MCF 10A (cell line): Measurements from ENCODE around the gene STS. TPM values are rescaled to one million over a fixed set of nuclear protein-coding genes. Genes with fewer than 3 reads are reported as not detected.

Experiments used
- Bru-seq: library from RNA; stranded (reverse); fragments of 400-500 nt; gene quantifications from one replicate; lab custom pipeline; 2021; lab: Mats Ljungman, UMichigan
- BruChase-seq, 2 experiments: library from RNA; stranded (reverse); fragments of 400-500 nt; gene quantifications; one replicate each; lab custom pipeline; 2021; lab: Mats Ljungman, UMichigan
- BruUV-seq: library from RNA; stranded (reverse); fragments of 400-500 nt; replicated peaks from 2 replicates; lab custom pipeline; 2021; lab: Mats Ljungman, UMichigan
- CTCF ChIA-PET: fragments of 300-600 bp; sonication (Branson Sonifier 250); formaldehyde crosslinking; extraction: SDS; loops from one replicate; lab custom pipeline; 2021; ENCODE audit warnings: antibody characterized with exemption, inconsistent platforms; lab: Yijun Ruan, JAX
- POLR2A ChIA-PET: fragments of 300-600, 350-650 bp; sonication (Branson Sonifier 250); formaldehyde crosslinking; extraction: SDS; loops from one replicate; lab custom pipeline; 2020; ENCODE audit warnings: antibody characterized with exemption, inconsistent platforms; lab: Yijun Ruan, JAX
- DNase-seq: peaks from one replicate; pipeline ENCODE4 v3.0.0-alpha.2; 2018; ENCODE audit not compliant: unreplicated experiment
- H3K27ac Mint-ChIP-seq: one replicate; pipeline ENCODE4 v1.8.0; 2022; ENCODE audit warnings: mild to moderate bottlenecking, low read depth, mixed read lengths; ENCODE audit not compliant: unreplicated experiment
- H3K27me3 Mint-ChIP-seq: one replicate; pipeline ENCODE4 v1.8.0; 2022; ENCODE audit warnings: mixed read lengths; ENCODE audit not compliant: insufficient read depth, unreplicated experiment
- H3K36me3 Mint-ChIP-seq: one replicate; pipeline ENCODE4 v1.8.0; 2022; ENCODE audit warnings: mild to moderate bottlenecking, moderate library complexity, mixed read lengths; ENCODE audit not compliant: insufficient read depth, unreplicated experiment
- H3K4me1 Mint-ChIP-seq: one replicate; pipeline ENCODE4 v1.8.0; 2022; ENCODE audit warnings: mixed read lengths; ENCODE audit not compliant: insufficient read depth, unreplicated experiment
- H3K4me3 Mint-ChIP-seq: one replicate; pipeline ENCODE4 v1.8.0; 2022; ENCODE audit warnings: mild to moderate bottlenecking, moderate library complexity, mixed read lengths; ENCODE audit not compliant: unreplicated experiment
- H3K9me3 Mint-ChIP-seq: one replicate; pipeline ENCODE4 v1.8.0; 2022; ENCODE audit warnings: mixed read lengths; ENCODE audit not compliant: unreplicated experiment
- intact Hi-C: fragments of 100-400 bp; cut with micrococcal nuclease; formaldehyde crosslinking; loops from 2 replicates; pipeline ENCODE4 v1.14.1; 2022
- long read RNA-seq: library from polyadenylated mRNA; stranded (forward); transcript quantifications from one replicate; pipeline ENCODE4 v2.0.0, GENCODE V29; 2022
- total RNA-seq: library from RNA; stranded (reverse); gene quantifications from 2 replicates; pipeline ENCODE4 v1.2.3, GENCODE V29; 2022
- TF ChIP-seq, protein P1 (sequence below): fragments of 200-600 bp; IDR thresholded peaks from one replicate; pipeline ENCODE4 v1.8.0; 2022; ENCODE audit warnings: antibody characterized with exemption, mild to moderate bottlenecking; ENCODE audit not compliant: unreplicated experiment

STS gene
- total RNA-seq (2.4 and 2.8 TPM in 2 replicates), Bru-seq, nascent RNA (percentile 35 among the genes with signal in this experiment), BruChase-seq, experiment 1, labeled RNA remaining after a 6-hour chase (percentile 39 among the genes with signal in this experiment), BruChase-seq, experiment 2, labeled RNA remaining after a 2-hour chase (percentile 33 among the genes with signal in this experiment)
- long read RNA-seq, partial matches to known transcripts = 1 of 7 reads
- long read RNA-seq, other reads (novel, unspliced or antisense) = 6 of 7 reads

- ChIA-PET CTCF (interaction anchor here (0.5 to 8.3 kb wide), 4 partner anchors 13 to 29 kb away, joined by 3 to 49 read pairs (median 4); no protein-coding TSS in a partner anchor), POLR2A (interaction anchor here (0.8 to 1.7 kb wide), 7 partner anchors 10 to 780 kb away, joined by 3 to 6 read pairs (median 4); no protein-coding TSS in a partner anchor)
- Mint-ChIP-seq H3K27ac (no peak within 1 kb of the TSS), H3K36me3 (peaks cover 12% of the 10 kb centered on the region), H3K4me1 (peaks cover 13% of the 10 kb centered on the region), H3K4me3 (peak within 1 kb of the TSS; percentile 85), H3K9me3 (no peaks in the 10 kb centered on the region), H3K27me3 (no peaks in the 10 kb centered on the region)
- intact Hi-C loops = loop anchor here (5.0 kb wide), 2 partner anchors 300 to 780 kb away; partner anchors contain the start of gene PNPLA4
- DNase-seq = no peak
- no TSS peak for BruUV-seq
- TF ChIP-seq, protein P1, sequence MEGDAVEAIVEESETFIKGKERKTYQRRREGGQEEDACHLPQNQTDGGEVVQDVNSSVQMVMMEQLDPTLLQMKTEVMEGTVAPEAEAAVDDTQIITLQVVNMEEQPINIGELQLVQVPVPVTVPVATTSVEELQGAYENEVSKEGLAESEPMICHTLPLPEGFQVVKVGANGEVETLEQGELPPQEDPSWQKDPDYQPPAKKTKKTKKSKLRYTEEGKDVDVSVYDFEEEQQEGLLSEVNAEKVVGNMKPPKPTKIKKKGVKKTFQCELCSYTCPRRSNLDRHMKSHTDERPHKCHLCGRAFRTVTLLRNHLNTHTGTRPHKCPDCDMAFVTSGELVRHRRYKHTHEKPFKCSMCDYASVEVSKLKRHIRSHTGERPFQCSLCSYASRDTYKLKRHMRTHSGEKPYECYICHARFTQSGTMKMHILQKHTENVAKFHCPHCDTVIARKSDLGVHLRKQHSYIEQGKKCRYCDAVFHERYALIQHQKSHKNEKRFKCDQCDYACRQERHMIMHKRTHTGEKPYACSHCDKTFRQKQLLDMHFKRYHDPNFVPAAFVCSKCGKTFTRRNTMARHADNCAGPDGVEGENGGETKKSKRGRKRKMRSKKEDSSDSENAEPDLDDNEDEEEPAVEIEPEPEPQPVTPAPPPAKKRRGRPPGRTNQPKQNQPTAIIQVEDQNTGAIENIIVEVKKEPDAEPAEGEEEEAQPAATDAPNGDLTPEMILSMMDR = no peak
Measured at GRCh38 chrX:7147413-7147977, at the start of gene STS. Gene STS, plus strand, starts transcription at chrX:7147712. Its CDS starts 105,488 bp downstream, at chrX:7253200.

GRCh38 chrX:7100022-7100421 is 47.5 kb upstream of the STS start:
- ChIA-PET POLR2A (no interaction called here), CTCF (no interaction called here)
- Mint-ChIP-seq H3K27ac (no peak overlapping the region), H3K27me3 (no peaks in the 10 kb centered on the region), H3K4me3 (no peak overlapping the region), H3K4me1 (no peaks in the 10 kb centered on the region), H3K36me3 (peaks cover 36% of the 10 kb centered on the region), H3K9me3 (peaks cover 14% of the 10 kb centered on the region)
- TF ChIP-seq, protein P1 = no peak
- intact Hi-C loops = no loop called here
- no peak for DNase-seq
- no TSS peak for BruUV-seq

DNA sequence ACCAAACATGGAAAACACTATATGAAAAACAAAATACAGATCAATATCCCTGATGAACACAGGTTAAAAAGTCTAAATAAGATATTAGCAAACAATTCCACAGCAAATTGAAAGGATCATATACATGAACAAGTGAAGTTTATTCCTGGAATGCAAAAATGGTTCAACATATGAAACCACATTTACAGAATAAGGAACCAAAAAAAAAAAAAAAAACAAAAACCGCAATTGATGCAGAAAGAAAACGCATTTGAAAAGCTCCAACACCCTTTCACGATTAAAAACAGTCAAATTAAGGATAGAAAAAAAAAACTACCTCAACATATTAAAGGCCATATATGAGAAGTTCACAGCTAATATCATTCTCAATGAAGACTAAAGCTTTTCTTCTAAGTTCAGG is 45.4 kb upstream of the STS start:
- H3K27ac Mint-ChIP-seq = no peak overlapping the region
- TF ChIP-seq, protein P1 = no peak
- H3K36me3 Mint-ChIP-seq = peaks cover 31% of the 10 kb centered on the region
- no peak overlapping the region for H3K4me3 Mint-ChIP-seq
- BruUV-seq = no TSS peak
- H3K9me3 Mint-ChIP-seq = peaks cover 14% of the 10 kb centered on the region
- POLR2A ChIA-PET = interaction anchor here (0.6 kb wide), 1 partner anchor 15 kb away, joined by 3 read pairs; no protein-coding TSS in a partner anchor
- intact Hi-C loops = no loop called here
- CTCF ChIA-PET = interaction anchor here (0.6 kb wide), 1 partner anchor 824 kb away, joined by 3 read pairs; no protein-coding TSS in a partner anchor
- no peaks in the 10 kb centered on the region for H3K27me3 Mint-ChIP-seq
- H3K4me1 Mint-ChIP-seq = no peaks in the 10 kb centered on the region
- no peak for DNase-seq

DNA sequence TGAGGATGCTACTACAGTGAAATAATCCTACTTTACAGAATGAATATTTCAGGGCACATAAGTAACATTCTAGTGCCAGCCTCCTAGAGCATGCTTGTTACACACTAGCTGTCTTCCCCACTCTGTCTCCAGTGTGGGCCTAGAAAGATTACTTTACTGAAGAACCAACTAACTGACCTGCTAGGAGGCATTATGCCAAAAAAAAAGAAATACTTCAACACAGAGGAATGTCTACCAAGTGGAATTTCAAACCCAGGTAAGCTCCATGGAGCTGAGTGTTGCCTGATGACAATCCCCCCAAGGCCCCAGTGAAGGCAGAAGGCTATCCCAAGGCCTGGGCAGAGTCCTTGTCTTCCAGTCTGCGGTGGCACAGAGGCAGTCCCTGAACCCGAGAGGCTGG is 40.9 kb upstream of the STS start:
- CTCF ChIA-PET = no interaction called here
- Mint-ChIP-seq H3K36me3 (peaks cover 36% of the 10 kb centered on the region), H3K27me3 (no peaks in the 10 kb centered on the region), H3K9me3 (peaks cover 14% of the 10 kb centered on the region), H3K4me3 (no peak overlapping the region), H3K4me1 (peaks cover 10% of the 10 kb centered on the region), H3K27ac (no peak overlapping the region)
- TF ChIP-seq, protein P1 = no peak
- intact Hi-C loops = no loop called here
- POLR2A ChIA-PET = no interaction called here
- DNase-seq = no peak
- no TSS peak for BruUV-seq
